HFF-Myc (cell line): ENCODE data around the gene GALNT2.

Source experiments
- DNase-seq: peaks from one replicate; pipeline ENCODE4 v3.0.0-alpha.2; 2011; ENCODE audit warnings: low read depth; ENCODE audit errors: extremely low read depth
- H3K4me3 ChIP-seq: replicated peaks from 2 replicates; pipeline ENCODE4 v1.5.1; 2011; ENCODE audit warnings: low read depth, mild to moderate bottlenecking, control low read depth, low read length
- TF ChIP-seq, protein P1 (sequence below): IDR thresholded peaks from 2 replicates; pipeline ENCODE4 v1.5.1; 2012; ENCODE audit warnings: mild to moderate bottlenecking, low read depth, low read length, control low read depth; ENCODE audit errors: missing control alignments

GALNT2 gene

DNA sequence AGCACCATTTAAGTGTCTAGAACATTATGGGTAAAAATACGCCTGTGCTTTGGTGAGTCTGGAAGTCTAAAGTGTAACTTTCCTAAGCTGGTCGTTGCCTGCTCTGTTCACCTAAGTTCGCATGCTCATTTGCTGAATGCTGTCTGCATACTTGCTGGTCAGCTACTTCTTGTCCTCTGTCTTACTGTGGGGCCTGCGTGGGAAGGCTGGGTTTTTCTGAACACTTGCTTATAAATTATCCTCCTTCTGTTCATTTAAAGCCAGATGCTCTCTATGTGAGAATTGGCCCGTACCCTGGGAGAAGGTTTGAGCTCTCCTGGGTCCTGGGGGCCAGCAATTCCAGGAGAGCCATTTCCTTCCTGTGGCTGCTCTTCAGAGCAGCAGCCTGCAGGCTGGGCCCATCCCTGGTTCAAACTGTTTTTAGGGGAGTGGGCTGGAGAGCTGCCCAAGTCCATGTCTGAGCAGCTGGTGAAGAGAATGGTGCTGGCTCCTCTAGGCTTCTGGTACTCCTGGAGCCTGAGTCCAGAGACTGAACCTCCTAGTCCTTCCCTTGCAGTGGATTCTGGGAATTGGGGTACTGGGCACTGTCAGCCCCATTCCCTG lies 75.7 kb downstream of the GALNT2 start:
- TF ChIP-seq, protein P1, sequence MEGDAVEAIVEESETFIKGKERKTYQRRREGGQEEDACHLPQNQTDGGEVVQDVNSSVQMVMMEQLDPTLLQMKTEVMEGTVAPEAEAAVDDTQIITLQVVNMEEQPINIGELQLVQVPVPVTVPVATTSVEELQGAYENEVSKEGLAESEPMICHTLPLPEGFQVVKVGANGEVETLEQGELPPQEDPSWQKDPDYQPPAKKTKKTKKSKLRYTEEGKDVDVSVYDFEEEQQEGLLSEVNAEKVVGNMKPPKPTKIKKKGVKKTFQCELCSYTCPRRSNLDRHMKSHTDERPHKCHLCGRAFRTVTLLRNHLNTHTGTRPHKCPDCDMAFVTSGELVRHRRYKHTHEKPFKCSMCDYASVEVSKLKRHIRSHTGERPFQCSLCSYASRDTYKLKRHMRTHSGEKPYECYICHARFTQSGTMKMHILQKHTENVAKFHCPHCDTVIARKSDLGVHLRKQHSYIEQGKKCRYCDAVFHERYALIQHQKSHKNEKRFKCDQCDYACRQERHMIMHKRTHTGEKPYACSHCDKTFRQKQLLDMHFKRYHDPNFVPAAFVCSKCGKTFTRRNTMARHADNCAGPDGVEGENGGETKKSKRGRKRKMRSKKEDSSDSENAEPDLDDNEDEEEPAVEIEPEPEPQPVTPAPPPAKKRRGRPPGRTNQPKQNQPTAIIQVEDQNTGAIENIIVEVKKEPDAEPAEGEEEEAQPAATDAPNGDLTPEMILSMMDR, result no peak
- no peak for DNase-seq
- H3K4me3 ChIP-seq, result no peak overlapping the region

DNA sequence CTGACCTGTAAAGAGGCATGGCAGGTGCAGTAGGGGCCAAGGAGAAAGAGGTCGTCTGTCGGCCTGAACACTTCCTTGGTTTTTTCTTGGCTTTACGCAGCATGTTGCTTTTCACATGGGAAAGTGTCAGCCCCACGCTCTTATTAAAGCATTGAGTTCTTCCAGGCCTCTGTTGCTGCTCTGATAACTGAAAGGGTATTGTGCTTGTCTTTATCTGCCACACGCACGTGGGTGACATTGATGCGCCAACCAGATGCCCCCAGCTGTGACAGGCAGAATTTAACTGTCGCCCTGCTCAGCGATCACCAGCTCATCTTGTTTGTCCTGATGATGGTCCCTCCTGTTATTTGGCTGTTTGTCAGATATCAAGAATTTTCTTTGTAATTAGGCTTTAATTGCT lies 76.5 kb downstream of the GALNT2 start:
- DNase-seq, result no peak
- H3K4me3 ChIP-seq, result no peak overlapping the region
- TF ChIP-seq, protein P1, result no peak

DNA sequence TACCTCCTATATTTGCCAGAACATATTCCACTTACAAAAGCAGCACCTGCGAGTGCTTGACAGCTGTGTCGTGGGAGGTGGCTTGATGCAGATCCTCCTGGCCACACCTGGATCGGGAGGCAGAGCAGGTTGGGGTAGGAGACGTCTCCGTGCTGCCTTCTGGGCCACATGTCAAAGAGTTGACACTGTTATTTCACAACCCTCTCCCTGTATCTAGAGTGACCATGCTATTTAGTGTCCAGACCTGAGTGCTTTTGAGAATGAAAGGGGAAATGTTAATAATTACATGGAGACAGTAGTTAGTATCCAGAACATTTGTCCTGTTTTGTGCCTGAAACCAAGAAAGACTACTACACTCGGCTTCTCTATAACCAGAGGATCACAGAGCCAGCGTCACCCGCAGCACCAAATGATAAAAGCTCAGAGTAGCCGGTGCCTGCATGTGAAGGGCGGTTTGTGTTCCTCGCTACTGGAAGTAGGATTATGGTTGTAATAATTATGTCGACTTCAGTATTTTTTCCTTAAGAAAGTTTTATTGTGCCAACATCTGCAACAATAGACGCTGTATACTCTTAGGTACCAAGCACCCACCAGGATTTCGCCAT lies 77.1 kb downstream of the GALNT2 start:
- no peak overlapping the region for H3K4me3 ChIP-seq
- TF ChIP-seq, protein P1, result no peak
- DNase-seq, result no peak

DNA sequence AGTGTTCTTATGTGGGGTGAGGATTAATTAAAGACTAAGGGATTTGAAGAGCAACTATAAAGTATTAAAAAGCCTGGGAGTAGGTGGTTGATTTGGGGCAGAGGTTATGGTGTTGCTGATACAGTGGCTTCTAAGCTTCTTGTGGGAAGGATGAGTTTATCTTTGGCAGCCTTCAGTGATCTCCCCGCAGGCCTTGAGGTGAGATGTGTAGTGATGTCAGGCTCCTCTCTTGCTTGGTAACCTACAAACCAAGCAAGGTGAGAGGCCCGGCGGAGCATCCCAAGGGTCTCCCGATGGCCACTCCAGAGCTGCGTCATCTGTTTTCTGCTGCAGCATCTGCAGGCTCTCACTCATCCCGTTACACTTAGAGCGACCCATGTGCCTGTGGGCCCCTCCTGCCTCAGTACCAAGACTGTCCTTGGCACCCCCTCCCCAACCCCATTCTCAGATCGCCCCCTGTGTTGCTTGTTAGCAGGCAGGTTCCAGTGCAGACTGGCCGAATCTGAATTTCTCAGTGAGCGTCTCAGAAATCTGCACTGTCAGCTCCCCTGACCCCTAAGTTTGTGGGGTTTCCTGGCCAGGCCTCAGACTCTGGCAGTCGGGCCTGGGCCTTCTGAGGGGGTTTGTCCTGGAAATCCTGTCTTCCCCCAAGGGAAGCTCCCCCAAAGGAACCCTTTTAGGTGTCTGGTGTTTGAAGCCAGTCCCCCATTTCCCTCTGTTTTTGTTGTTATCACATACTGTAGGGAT lies 77.9 kb downstream of the GALNT2 start:
- DNase-seq, result no peak
- TF ChIP-seq, protein P1, result no peak

DNA sequence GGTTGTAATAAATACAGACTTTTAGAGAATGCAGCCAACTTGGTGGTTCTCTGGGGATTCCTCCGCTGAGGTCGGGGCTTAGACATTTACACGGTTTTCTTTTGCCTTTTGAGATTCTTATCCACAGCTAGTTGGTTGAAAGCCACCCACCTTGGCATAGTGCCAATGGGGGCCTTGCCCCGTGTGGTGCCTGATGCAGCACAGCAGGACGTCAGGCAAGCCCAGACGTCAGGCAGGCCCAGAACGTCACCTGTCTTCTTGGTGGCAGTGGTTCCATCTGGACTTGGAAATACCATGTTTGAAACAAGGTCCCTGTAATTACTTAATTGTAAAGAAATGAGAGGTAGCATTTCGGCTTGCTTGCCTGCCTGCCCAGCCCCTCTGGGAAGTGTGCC lies 78.5 kb downstream of the GALNT2 start:
- H3K4me3 ChIP-seq, result no peak overlapping the region
- TF ChIP-seq, protein P1, result no peak
- no peak for DNase-seq

More for the DNA sequence above, 77.9 kb downstream of the GALNT2 start:
- H3K4me3 ChIP-seq, result no peak overlapping the region

DNA sequence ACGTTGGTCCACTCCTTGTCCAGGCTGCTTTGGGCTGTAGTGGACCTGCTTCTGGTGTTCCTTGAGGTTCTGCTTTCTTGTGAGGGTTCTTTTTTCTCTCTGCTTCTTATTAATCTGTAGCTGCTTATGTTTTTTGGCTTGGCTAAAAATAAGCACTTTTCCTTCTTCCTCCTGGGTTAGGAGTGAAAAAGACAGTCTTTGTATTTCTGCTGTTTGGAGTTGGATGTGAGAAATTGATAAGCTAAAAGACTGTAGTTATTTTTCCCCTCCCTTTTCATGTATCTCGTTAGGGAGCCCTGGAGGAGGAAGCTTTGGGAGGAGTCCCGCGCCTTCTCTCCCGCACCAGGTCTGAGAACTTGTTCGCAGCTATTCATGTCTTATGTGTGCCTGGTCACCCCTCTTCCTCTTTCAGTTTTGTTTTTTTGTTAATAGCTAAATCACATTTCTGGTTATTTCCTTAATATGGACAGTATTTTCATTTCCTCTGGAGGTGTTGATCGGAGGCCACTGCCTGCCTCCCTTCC lies 79.0 kb downstream of the GALNT2 start:
- no peak overlapping the region for H3K4me3 ChIP-seq
- no peak for DNase-seq
- TF ChIP-seq, protein P1, result no peak
